SJSA1 (cell line): ENCODE data around the gene ACOT12. TPM values are rescaled to one million over a fixed set of nuclear protein-coding genes. Genes with fewer than 3 reads are reported as not detected.

Source experiments
- DNase-seq, 2 experiments: peaks; one replicate each; pipeline ENCODE4 v3.0.0-alpha.2; 2015 to 2020; ENCODE audit warnings: low spot score in 2 of 2, low read depth in 1 of 2
- H3K27ac ChIP-seq: fragments of 250-450 bp; sonication (Bioruptor Pico); 2 replicates; pipeline ENCODE4 v1.5.1; 2020; ENCODE audit warnings: mild to moderate bottlenecking, moderate library complexity
- H3K27me3 ChIP-seq: fragments of 250-450 bp; sonication (Bioruptor Pico); replicated peaks from 2 replicates; pipeline ENCODE4 v1.5.1; 2020; ENCODE audit warnings: mild to moderate bottlenecking, moderate library complexity
- H3K36me3 ChIP-seq: fragments of 250-450 bp; sonication (Bioruptor Pico); 2 replicates; pipeline ENCODE4 v1.5.1; 2020; ENCODE audit warnings: mild to moderate bottlenecking
- H3K4me1 ChIP-seq: fragments of 250-450 bp; sonication (Bioruptor Pico); replicated peaks from 2 replicates; pipeline ENCODE4 v1.6.1; 2021; ENCODE audit warnings: mild to moderate bottlenecking
- H3K4me3 ChIP-seq: fragments of 250-450 bp; sonication (Bioruptor Pico); 2 replicates; pipeline ENCODE4 v1.5.1; 2020; ENCODE audit warnings: mild to moderate bottlenecking
- H3K9me3 ChIP-seq: fragments of 250-450 bp; sonication (Bioruptor Pico); replicated peaks from 2 replicates; pipeline ENCODE4 v1.5.1; 2020; ENCODE audit warnings: mild to moderate bottlenecking
- total RNA-seq: library from RNA; depleted of rRNA; stranded (reverse); fragments of >200 nt; shearing (Covaris generic); gene quantifications from 2 replicates; pipeline ENCODE4 v1.2.3, GENCODE V29; 2014; rRNA removed

The ACOT12 gene
- total RNA-seq, 1 experiment from 2014 or later, result not detected

- H3K4me1 ChIP-seq, result no peaks in the 10 kb centered on the region
- H3K9me3 ChIP-seq, result no peaks in the 10 kb centered on the region
- no peaks in the 10 kb centered on the region for H3K36me3 ChIP-seq
- no peak overlapping the region for H3K4me3 ChIP-seq
- no peak overlapping the region for H3K27ac ChIP-seq
- no peak for DNase-seq
- H3K27me3 ChIP-seq, result no peaks in the 10 kb centered on the region
Observed at GRCh38 chr5:81286059-81286617, 107.8 kb downstream of the ACOT12 start.

- Histone ChIP-seq H3K4me1 (no peaks in the 10 kb centered on the region), H3K36me3 (no peaks in the 10 kb centered on the region), H3K27ac (no peak overlapping the region), H3K27me3 (no peaks in the 10 kb centered on the region), H3K9me3 (no peaks in the 10 kb centered on the region), H3K4me3 (no peak overlapping the region)
- DNase-seq, result no peak
Observed at GRCh38 chr5:81283976-81284375, 110.0 kb downstream of the ACOT12 start.

Other genes with a start within 250 kb of the ACOT12 start
- not detected in 2 replicates for gene CKMT2, start 160.8 kb downstream of the ACOT12 start, total RNA-seq
- 33.2 and 53.8 TPM in 2 replicates for gene ZCCHC9, start 92.5 kb downstream of the ACOT12 start, total RNA-seq